Pancreas (tissue), 10 donors: Measurements from ENCODE around the gene MAZ. TPM values are rescaled to one million over a fixed set of nuclear protein-coding genes. Genes with fewer than 3 reads are reported as not detected.

Experiments used
- ATAC-seq, 4 donors: fragments of 200-7000 bp; cut with Tn5 transposase; one replicate each; pipeline versions ENCODE4 v1.8.0 to v1.9.1; 2020; ENCODE audit warnings: mild to moderate bottlenecking in 4 of 4, moderate library complexity in 4 of 4
- DNase-seq, 6 donors: peaks; one replicate each; pipeline ENCODE4 v3.0.0-alpha.2; 2020
- FAIRE-seq: peaks from 2 replicates; lab custom pipeline; 2012; peaks lifted over from hg19 to GRCh38; lab: Jason Lieb, UNC
- H3K27ac ChIP-seq, 4 donors: fragments of 200-600 bp; sonication (generic); 1 replicate in 3 of 4; 2 replicates in 1 of 4; pipeline versions ENCODE4 v1.5.0 to v1.8.0; 2020
- H3K27me3 ChIP-seq, 4 donors: fragments of 200-600 bp; one replicate each; pipeline ENCODE4 v1.8.0; 2021
- H3K36me3 ChIP-seq, 3 donors: fragments of 200-600 bp; sonication (generic) in 1 of 3; one replicate each; pipeline versions ENCODE4 v1.5.0 to v1.8.0; 2020 to 2021
- H3K4me1 ChIP-seq, 3 donors: fragments of 200-600 bp; one replicate each; pipeline ENCODE4 v1.8.0; 2021
- H3K4me3 ChIP-seq, 4 donors: fragments of 200-600 bp; sonication (generic) in 2 of 4; one replicate each; pipeline versions ENCODE4 v1.5.0 to v1.8.0; 2020 to 2021
- H3K9me3 ChIP-seq, 4 donors: fragments of 200-600 bp; one replicate each; pipeline ENCODE4 v1.8.0; 2021
- WGBS, 2 donors: extraction: QIAGEN DNeasy Blood & Tissue Kit; methylation state at CpG; one replicate each; pipeline ENCODE4 v1.1.7; 2013; 5-methylcytosine and 5-hydroxymethylcytosine counted together
- intact Hi-C, 3 donors: fragments of 100-400 bp; cut with DNase I; formaldehyde crosslinking; loops; one replicate each; pipeline versions ENCODE4 v1.11.1 to v1.14.2; 2022
- polyA plus RNA-seq, 2 donors: library from polyadenylated mRNA; stranded (reverse); fragments of 200-250 nt; gene quantifications; one replicate each; pipeline ENCODE4 v1.2.3, GENCODE V29; 2013
- total RNA-seq, 6 donors: library from RNA; stranded (reverse); fragmentation: NEBNext Ultra II Directional in 4 of 6; extraction: Animal tissue kit (Norgen Biotek cat#: 25700) in 4 of 6; gene quantifications; one replicate each; pipeline versions ENCODE4 v1.2.1 to v1.2.4, GENCODE V29; 2021 to 2023
- TF ChIP-seq, protein P1 (sequence below), 4 donors: fragments of 200-600 bp; sonication (generic) in 3 of 4; IDR thresholded peaks; one replicate each; pipeline versions ENCODE4 v1.5.0 to v1.8.0; 2021; ENCODE audit warnings: antibody characterized with exemption in 4 of 4
- donor health status: healthy with polysubstance abuse.
- donor health status: DM: no; HTN: no; CAD: no; lungs with moderate emphysema.
- donor health status: DM: no; HTN: no; CAD: no.
- donor health status: control.
- donor health status: control.
- donor health status: Bipolar disorder and iron deficiency.
- donor health status: DM: yes; HTN: yes; CAD: no.
- donor health status: DM: no; HTN: no; CAD: no.
- donor health status: DM: no; HTN: no; CAD: no.
- donor health status: DM: yes; HTN: yes; CAD: no.

Gene MAZ
- total and polyA plus RNA-seq, 8 donors: 84.8 to 122 (median 96.2) TPM

DNA sequence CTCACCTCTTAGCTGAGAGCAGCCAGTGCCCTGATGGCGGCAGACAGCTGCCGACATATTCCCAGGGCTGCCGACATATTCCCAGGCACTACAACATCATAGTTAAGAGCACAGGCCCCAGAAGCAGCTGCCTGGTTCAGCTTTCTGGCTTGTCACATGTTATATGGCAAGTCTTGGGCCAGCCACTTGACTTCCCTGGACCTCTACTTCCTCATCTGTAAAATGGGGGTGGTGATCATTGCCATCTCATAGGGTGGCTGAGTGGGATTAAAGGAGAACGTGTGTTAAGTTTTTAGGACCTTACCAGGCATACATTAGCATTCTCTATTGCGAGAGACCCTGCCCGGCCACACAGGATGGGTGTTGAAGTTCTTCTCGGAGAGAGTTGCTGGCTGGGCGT is 37.6 kb downstream of the MAZ start:
- TF ChIP-seq, protein P1, sequence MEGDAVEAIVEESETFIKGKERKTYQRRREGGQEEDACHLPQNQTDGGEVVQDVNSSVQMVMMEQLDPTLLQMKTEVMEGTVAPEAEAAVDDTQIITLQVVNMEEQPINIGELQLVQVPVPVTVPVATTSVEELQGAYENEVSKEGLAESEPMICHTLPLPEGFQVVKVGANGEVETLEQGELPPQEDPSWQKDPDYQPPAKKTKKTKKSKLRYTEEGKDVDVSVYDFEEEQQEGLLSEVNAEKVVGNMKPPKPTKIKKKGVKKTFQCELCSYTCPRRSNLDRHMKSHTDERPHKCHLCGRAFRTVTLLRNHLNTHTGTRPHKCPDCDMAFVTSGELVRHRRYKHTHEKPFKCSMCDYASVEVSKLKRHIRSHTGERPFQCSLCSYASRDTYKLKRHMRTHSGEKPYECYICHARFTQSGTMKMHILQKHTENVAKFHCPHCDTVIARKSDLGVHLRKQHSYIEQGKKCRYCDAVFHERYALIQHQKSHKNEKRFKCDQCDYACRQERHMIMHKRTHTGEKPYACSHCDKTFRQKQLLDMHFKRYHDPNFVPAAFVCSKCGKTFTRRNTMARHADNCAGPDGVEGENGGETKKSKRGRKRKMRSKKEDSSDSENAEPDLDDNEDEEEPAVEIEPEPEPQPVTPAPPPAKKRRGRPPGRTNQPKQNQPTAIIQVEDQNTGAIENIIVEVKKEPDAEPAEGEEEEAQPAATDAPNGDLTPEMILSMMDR (IDR thresholded peaks at IDR 0.05): no peak
- DNase-seq (no peak), FAIRE-seq (no peak), ATAC-seq (no peak)
- Histone ChIP-seq H3K27me3 (no peaks in the 10 kb centered on the region), H3K27ac (no peak overlapping the region), H3K4me1 (no peaks in the 10 kb centered on the region), H3K9me3 (no peaks in the 10 kb centered on the region), H3K36me3 (peaks cover 0 to 61% (median 28%) of the 10 kb centered on the region in 3 donors), H3K4me3 (no peak overlapping the region)
- intact Hi-C loops: loop anchor here in 1 of 3 donors (10.0 kb wide), 1 partner anchor 149 kb away; no protein-coding TSS in a partner anchor
- WGBS, 2 donors: 90 to 94% methylated on average over 8 of the region's 8 CpGs

DNA sequence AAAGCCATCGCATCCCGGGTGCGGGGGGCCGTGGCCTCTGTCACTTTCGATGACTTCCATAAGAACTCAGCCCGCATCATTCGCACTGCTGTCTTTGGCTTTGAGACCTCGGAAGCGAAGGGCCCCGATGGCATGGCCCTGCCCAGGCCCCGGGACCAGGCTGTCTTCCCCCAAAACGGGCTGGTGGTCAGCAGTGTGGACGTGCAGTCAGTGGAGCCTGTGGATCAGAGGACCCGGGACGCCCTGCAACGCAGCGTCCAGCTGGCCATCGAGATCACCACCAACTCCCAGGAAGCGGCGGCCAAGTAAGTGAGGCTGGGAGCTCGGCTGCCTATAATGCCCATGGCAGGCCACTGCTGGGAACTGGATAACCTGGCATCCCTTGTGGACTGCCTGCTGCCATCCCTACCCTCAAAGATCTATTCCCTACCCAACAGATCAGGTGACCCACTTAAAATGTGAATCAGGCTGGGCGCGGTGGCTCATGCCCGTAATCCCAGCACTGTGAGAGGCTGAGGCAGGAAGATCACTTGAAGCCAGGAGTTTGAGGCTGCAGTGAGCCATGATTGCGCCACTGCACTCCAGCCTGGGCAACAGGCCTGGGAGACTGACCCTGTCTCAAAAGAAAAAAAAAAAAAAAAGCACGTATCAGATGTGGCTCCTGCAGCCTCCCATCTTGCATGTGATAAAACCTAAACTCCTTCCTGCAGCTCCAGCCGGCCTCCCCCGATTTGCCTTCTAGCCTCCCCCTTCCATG is 38.4 kb downstream of the MAZ start:
- FAIRE-seq (no peak), DNase-seq (no peak), ATAC-seq (no peak)
- Histone ChIP-seq H3K9me3 (no peaks in the 10 kb centered on the region), H3K27me3 (no peaks in the 10 kb centered on the region), H3K36me3 (peaks cover 0 to 60% (median 28%) of the 10 kb centered on the region in 3 donors), H3K4me1 (no peaks in the 10 kb centered on the region), H3K27ac (no peak overlapping the region), H3K4me3 (no peak overlapping the region)
- intact Hi-C loops: loop anchor here in 1 of 3 donors (10.0 kb wide), 1 partner anchor 150 kb away; no protein-coding TSS in a partner anchor
- TF ChIP-seq, protein P1 (IDR thresholded peaks at IDR 0.05): no peak
- 90 to 91% methylated on average over 27 to 28 of the region's 28 CpGs for WGBS, 2 donors

DNA sequence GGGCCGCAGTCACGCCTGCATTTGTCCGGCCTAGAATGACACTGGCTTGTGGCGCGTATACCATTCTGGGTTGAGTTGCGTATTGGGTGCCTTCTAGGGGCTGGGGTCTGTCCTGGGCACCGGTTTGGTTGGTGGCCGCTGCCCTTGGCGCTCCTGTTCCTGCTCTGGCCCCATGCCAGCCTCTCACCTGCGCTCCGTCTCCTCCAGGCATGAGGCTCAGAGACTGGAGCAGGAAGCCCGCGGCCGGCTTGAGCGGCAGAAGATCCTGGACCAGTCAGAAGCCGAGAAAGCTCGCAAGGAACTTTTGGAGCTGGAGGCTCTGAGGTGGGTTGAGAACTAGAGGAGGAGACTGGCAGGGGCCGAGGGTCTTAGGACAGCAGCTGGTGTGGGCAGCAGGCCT is 39.3 kb downstream of the MAZ start:
- peaks cover 0 to 51% (median 28%) of the 10 kb centered on the region in 3 donors for H3K36me3 ChIP-seq
- H3K9me3 ChIP-seq: no peaks in the 10 kb centered on the region
- intact Hi-C loops: loop anchor here in 1 of 3 donors (10.0 kb wide), 1 partner anchor 151 kb away; no protein-coding TSS in a partner anchor
- H3K4me1 ChIP-seq: no peaks in the 10 kb centered on the region
- TF ChIP-seq, protein P1 (IDR thresholded peaks at IDR 0.05): no peak
- no peaks in the 10 kb centered on the region for H3K27me3 ChIP-seq
- FAIRE-seq (no peak), DNase-seq (no peak), ATAC-seq (no peak)
- no peak overlapping the region for H3K4me3 ChIP-seq
- no peak overlapping the region for H3K27ac ChIP-seq
- 90% methylated on average over 18 of the region's 18 CpGs for WGBS, 2 donors

DNA sequence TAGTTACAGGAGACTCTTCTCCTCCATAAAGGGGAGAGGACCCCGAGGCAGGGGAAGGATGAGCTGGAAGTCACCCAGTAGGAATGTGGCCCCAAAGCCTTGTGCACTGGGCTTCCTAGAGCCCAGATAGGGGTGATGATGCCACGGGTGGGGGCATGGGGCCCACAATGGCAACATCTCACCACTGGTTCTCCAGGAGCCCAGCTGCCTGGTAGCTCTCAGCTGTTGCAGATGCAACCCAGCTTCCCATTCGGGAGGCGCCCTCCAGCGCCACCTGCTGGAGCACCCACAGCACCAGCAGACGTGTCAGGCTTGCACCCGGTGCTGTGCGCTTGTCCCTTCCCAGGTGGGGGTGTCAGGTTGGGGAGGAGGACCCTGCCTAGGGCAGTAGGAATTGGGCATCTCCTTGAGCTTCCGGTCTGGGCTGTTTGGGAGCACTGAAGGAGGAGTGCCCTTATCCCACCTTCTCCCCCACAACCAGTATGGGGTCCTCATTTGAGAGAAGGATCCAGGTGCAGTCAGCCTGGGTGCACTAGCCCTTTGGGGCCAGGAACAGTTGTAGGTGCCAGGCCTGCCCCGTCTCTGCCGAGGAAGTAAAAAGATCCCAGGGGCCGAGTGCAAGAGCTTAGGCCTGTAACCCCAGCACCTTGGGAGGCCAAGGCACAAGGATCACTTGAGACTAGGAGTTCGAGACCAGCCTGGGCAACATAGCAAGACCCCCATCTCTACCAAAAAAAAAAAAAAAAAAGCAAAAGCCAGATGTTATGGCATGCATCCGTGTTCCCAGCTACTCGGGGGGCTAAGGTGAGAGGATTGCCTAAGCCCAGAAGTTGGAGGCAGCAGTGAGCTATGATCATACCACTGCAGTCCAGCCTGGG is 42.3 kb downstream of the MAZ start:
- WGBS, 2 donors: 32 to 45% methylated on average over 15 of the region's 15 CpGs
- Histone ChIP-seq H3K36me3 (peaks cover 0 to 30% (median 16%) of the 10 kb centered on the region in 3 donors), H3K9me3 (no peaks in the 10 kb centered on the region), H3K27me3 (no peaks in the 10 kb centered on the region), H3K27ac (no peak overlapping the region), H3K4me3 (no peak overlapping the region), H3K4me1 (no peaks in the 10 kb centered on the region)
- no peak for FAIRE-seq
- ATAC-seq: peak; percentile 82 to 92 (median 90)
- TF ChIP-seq, protein P1 (IDR thresholded peaks at IDR 0.05): peak; percentile 81 to 91 (median 88)
- intact Hi-C loops: loop anchor here in 1 of 3 donors (10.0 kb wide), 1 partner anchor 154 kb away; no protein-coding TSS in a partner anchor
- peak; percentile 65 to 96 (median 86) for DNase-seq
